ENCODE measurements around the gene RAVER1.

RAVER1 gene

GRCh38 chr19:10325732-10326131 lies 7.6 kb downstream of the RAVER1 start:
- no peak for DNase-seq
- peaks cover 84% of the 10 kb centered on the region for H3K36me3 ChIP-seq (replicated peaks)
- no peaks in the 10 kb centered on the region for H3K27me3 ChIP-seq (replicated peaks)
- no peak overlapping the region for H3K4me3 ChIP-seq (ENCODE audit: low read depth, low read length)
- H3K27ac ChIP-seq = no peak overlapping the region
- in situ Hi-C loops (cut with HindIII; ENCODE audit: low pct_ligation_motif_present, low sequenced_read_pairs) = no loop called here
- TF ChIP-seq CTCF (IDR thresholded peaks at IDR 0.05; ENCODE audit: low read depth, low read length, missing control alignments) = no peak

- TF ChIP-seq CTCF (IDR thresholded peaks at IDR 0.05; ENCODE audit: low read depth, low read length, missing control alignments) = no peak
- peaks cover 78% of the 10 kb centered on the region for H3K36me3 ChIP-seq (replicated peaks)
- no peak for DNase-seq
- in situ Hi-C loops (cut with HindIII; ENCODE audit: low pct_ligation_motif_present, low sequenced_read_pairs) = no loop called here
- no peaks in the 10 kb centered on the region for H3K27me3 ChIP-seq (replicated peaks)
- H3K4me3 ChIP-seq (ENCODE audit: low read depth, low read length) = no peak overlapping the region
- H3K27ac ChIP-seq = no peak overlapping the region
Measured at GRCh38 chr19:10321874-10322835, 11.2 kb downstream of the RAVER1 start.

GRCh38 chr19:10321417-10321797 lies 11.9 kb downstream of the RAVER1 start:
- no peak overlapping the region for H3K27ac ChIP-seq
- in situ Hi-C loops (cut with HindIII; ENCODE audit: low pct_ligation_motif_present, low sequenced_read_pairs) = no loop called here
- H3K36me3 ChIP-seq (replicated peaks) = peaks cover 80% of the 10 kb centered on the region

GRCh38 chr19:10320602-10321416 lies 12.5 kb downstream of the RAVER1 start:
- H3K36me3 ChIP-seq (replicated peaks) = peaks cover 77% of the 10 kb centered on the region
- no peak for TF ChIP-seq CTCF (IDR thresholded peaks at IDR 0.05; ENCODE audit: low read depth, low read length, missing control alignments)
- no peak for DNase-seq
- no peak overlapping the region for H3K27ac ChIP-seq
- in situ Hi-C loops (cut with HindIII; ENCODE audit: low pct_ligation_motif_present, low sequenced_read_pairs) = no loop called here
- no peak overlapping the region for H3K4me3 ChIP-seq (ENCODE audit: low read depth, low read length)
- no peaks in the 10 kb centered on the region for H3K27me3 ChIP-seq (replicated peaks)

More at GRCh38 chr19:10321417-10321797, 11.9 kb downstream of the RAVER1 start:
- no peak for TF ChIP-seq CTCF (IDR thresholded peaks at IDR 0.05; ENCODE audit: low read depth, low read length, missing control alignments)
- DNase-seq = no peak
- Histone ChIP-seq H3K27me3 (replicated peaks) (no peaks in the 10 kb centered on the region), H3K4me3 (ENCODE audit: low read depth, low read length) (no peak overlapping the region)

- in situ Hi-C loops (cut with HindIII; ENCODE audit: low pct_ligation_motif_present, low sequenced_read_pairs) = no loop called here
- H3K36me3 ChIP-seq (replicated peaks) = peaks cover 59% of the 10 kb centered on the region
- no peaks in the 10 kb centered on the region for H3K27me3 ChIP-seq (replicated peaks)
- H3K4me3 ChIP-seq (ENCODE audit: low read depth, low read length) = no peak overlapping the region
- DNase-seq = no peak
- no peak for TF ChIP-seq CTCF (IDR thresholded peaks at IDR 0.05; ENCODE audit: low read depth, low read length, missing control alignments)
- H3K27ac ChIP-seq = no peak overlapping the region
Measured at GRCh38 chr19:10318807-10319682, 14.3 kb downstream of the RAVER1 start.
